AG10803 (cell line): ENCODE results near the gene CHL1.

Source experiments
- DNase-seq: peaks from one replicate; pipeline ENCODE4 v3.0.0; 2010; ENCODE audit warnings: low read depth
- H3K4me3 ChIP-seq: 2 replicates; pipeline ENCODE4 v1.5.1; 2011; ENCODE audit warnings: mild to moderate bottlenecking, low read length, control low read depth
- TF ChIP-seq, protein P1 (sequence below): conservative IDR thresholded peaks from 2 replicates; pipeline ENCODE4 v1.5.1; 2011; ENCODE audit warnings: mild to moderate bottlenecking, low read length, control low read depth, inconsistent platforms

The CHL1 gene

DNA sequence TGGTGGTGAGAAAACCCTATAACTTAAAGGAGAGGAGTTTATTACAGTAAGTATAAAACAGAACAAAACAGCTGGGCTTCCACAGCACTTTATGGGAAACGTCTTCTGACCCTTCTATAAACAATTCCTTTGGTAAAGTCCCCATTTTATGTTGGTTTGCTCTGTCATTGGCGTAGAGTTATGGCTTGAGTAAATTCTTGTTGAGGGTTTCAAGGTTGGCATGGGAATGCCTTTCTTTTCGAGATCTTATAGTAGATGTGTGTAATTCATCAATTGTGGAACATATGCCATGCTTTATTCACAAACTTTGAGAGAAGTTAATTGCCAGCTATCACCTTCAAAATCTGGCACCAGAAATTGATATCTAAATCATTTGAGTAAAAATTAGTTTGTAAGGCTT lies 11.6 kb upstream of the CHL1 start:
- no peak for DNase-seq
- TF ChIP-seq, protein P1, sequence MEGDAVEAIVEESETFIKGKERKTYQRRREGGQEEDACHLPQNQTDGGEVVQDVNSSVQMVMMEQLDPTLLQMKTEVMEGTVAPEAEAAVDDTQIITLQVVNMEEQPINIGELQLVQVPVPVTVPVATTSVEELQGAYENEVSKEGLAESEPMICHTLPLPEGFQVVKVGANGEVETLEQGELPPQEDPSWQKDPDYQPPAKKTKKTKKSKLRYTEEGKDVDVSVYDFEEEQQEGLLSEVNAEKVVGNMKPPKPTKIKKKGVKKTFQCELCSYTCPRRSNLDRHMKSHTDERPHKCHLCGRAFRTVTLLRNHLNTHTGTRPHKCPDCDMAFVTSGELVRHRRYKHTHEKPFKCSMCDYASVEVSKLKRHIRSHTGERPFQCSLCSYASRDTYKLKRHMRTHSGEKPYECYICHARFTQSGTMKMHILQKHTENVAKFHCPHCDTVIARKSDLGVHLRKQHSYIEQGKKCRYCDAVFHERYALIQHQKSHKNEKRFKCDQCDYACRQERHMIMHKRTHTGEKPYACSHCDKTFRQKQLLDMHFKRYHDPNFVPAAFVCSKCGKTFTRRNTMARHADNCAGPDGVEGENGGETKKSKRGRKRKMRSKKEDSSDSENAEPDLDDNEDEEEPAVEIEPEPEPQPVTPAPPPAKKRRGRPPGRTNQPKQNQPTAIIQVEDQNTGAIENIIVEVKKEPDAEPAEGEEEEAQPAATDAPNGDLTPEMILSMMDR: no peak
- H3K4me3 ChIP-seq: no peak overlapping the region

GRCh38 chr3:192215-192929 lies 4.2 kb upstream of the CHL1 start:
- no peak overlapping the region for H3K4me3 ChIP-seq
- DNase-seq: no peak
- TF ChIP-seq, protein P1: no peak

DNA sequence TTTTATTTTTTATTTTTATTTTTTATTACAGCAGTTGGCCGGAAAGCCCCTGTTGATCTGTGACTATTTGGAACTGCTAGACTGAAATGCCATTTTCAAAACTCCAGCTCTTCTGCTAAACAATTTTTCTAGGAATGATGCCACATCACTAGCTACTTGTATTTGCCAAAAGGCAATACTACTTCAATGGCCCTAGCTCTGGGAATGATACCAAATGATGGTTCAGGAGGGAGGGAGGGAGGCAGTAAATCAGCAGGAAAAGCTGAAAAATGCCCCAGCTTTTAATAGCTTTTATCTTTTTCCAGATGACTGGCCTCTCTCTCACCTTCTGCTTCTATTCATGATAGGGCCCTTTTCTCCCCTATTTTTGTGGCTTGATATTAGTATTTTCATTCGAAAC lies 2.6 kb upstream of the CHL1 start:
- TF ChIP-seq, protein P1: no peak
- H3K4me3 ChIP-seq: no peak overlapping the region
- no peak for DNase-seq

DNA sequence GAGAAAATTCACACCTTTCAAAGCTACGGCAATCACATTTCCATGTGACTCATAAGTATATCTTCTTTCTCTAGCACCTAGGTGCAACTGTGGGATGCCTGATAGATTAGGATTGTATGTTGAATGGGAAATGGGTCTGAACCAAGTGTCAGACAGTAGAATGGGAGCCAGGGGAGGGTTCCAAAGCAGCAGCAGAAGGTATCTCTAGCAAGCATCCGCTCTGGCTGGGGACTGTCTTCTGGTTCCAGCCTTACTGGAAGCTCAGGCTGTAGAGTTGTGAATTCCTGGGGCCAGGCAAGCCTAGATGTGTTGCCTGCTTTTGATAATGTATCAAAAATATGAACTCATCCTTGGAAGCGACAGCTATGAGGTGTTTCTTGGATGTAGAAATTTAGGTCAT lies 2.1 kb upstream of the CHL1 start:
- H3K4me3 ChIP-seq: no peak overlapping the region
- TF ChIP-seq, protein P1: no peak
- no peak for DNase-seq

DNA sequence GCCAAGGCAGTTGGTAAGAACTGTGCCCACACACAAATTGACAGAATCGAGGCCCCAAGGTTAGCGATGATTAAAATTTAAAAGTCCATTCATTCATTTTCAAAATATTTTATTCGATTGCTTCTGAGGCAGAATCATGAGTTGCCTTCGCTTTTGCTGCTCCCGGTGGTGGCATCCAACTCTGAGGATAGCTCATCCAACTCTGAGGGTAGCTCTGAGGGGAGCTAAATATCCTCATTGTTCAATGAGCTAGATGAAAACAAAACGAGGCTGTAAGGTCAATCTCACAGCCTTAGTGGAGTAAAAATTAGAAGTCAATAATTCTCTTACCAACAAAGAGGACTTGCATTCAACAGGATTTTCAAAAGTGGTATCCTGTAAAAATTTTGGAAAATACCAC lies 897 bp upstream of the CHL1 start:
- DNase-seq: no peak
- no peak overlapping the region for H3K4me3 ChIP-seq
- TF ChIP-seq, protein P1: no peak

DNA sequence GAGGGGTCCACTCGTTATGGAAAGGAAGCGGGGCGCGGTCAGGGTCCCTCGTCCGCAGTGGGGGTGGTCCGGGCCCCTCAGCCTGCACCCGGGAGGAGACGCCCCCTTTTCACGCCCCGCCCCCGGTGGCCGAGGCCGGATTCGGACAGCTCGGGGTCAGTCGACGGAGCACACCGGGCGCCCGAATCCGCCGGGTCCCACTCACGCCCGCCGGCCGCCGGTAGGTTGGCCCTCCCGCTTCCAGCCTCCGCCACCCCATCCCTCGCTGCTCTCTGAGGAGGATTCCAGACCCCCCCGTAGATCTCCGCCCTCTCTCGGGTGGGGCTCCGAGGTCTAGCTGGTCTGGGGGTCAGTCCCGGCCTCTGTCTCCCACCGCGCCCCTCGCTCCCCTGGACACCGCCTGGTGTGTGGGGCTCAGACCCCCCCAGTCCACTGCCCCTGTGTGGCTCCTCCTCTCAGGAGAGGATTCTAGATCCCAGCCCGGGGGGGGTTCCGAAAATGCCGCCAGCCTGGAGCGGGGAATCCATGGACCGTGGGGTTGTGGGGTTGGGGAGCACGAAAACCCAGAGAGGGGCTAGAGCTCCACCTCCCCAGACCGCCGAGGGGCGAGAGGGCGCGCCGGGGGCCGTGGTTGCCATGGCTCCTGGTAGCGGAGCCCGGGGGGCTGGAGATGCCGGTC lies 725 bp downstream of the CHL1 start:
- TF ChIP-seq, protein P1: no peak
- DNase-seq: no peak
- no peak overlapping the region for H3K4me3 ChIP-seq
